ENCODE results near the gene VAMP2.

Gene VAMP2

GRCh38 chr17:8118769-8119580 lies 43.8 kb downstream of the VAMP2 start:
- peak; percentile 91 for TF ChIP-seq CTCF (IDR thresholded peaks at IDR 0.05; ENCODE audit: low read depth, low read length)

GRCh38 chr17:8117980-8118768 lies 44.6 kb downstream of the VAMP2 start, which contains the start of gene ALOXE3:
TSS of gene ALOXE3 (minus strand) at chr17:8118514. CDS start at chr17:8117990, 524 bp downstream.
- TF ChIP-seq CTCF (IDR thresholded peaks at IDR 0.05; ENCODE audit: low read depth, low read length): no peak
- H3K4me3 ChIP-seq (ENCODE audit: low read depth, low read length): peak within 1 kb of the TSS; percentile 62

More at GRCh38 chr17:8118769-8119580, 43.8 kb downstream of the VAMP2 start:
- H3K4me3 ChIP-seq (ENCODE audit: low read depth, low read length): peak overlapping the region; percentile 62

- TF ChIP-seq CTCF (IDR thresholded peaks at IDR 0.05; ENCODE audit: low read depth, low read length): no peak
- peak overlapping the region; percentile 62 for H3K4me3 ChIP-seq (ENCODE audit: low read depth, low read length)
These were observed 45.3 kb downstream of the VAMP2 start for GRCh38 chr17:8117367-8117979.

- H3K4me3 ChIP-seq (ENCODE audit: low read depth, low read length): no peak overlapping the region
- TF ChIP-seq CTCF (IDR thresholded peaks at IDR 0.05; ENCODE audit: low read depth, low read length): no peak
These were observed 46.0 kb downstream of the VAMP2 start for GRCh38 chr17:8116776-8117175.

GRCh38 chr17:8110907-8111306 lies 51.8 kb downstream of the VAMP2 start:
- 0 out of 2 replicates have a peak, but pooled peaks have one; percentile 4 for TF ChIP-seq CTCF (IDR thresholded peaks at IDR 0.05; ENCODE audit: low read depth, low read length)
- H3K4me3 ChIP-seq (ENCODE audit: low read depth, low read length): no peak overlapping the region

- H3K4me3 ChIP-seq (ENCODE audit: low read depth, low read length): no peak overlapping the region
- no peak; the same call in 1 of the 2 replicates for TF ChIP-seq CTCF (IDR thresholded peaks at IDR 0.05; ENCODE audit: low read depth, low read length)
These were observed 52.3 kb downstream of the VAMP2 start for GRCh38 chr17:8110456-8110804.

Data from WI38 (cell line).